Measurements from ENCODE around the gene SCYL2. TPM values are rescaled to one million over a fixed set of nuclear protein-coding genes. Genes with fewer than 3 reads are reported as not detected.
"Not testable (repeated sequence)": the region's sequence is repeated elsewhere in the genome, so short reads cannot be mapped to it uniquely, and the experiment has no call there.

Gene SCYL2
- total RNA-seq, 4 donors from 2014 or later = 25.4 to 52.4 (median 43.4) TPM

GRCh38 chr12:100295764-100296555 is 29.0 kb downstream of the SCYL2 start:
- H3K36me3 ChIP-seq = peaks cover 41% of the 10 kb centered on the region

GRCh38 chr12:100302081-100302480 is 35.1 kb downstream of the SCYL2 start:
- Histone ChIP-seq H3K4me1 (no peaks in the 10 kb centered on the region), H3K27me3 (no peaks in the 10 kb centered on the region), H3K36me3 (peaks cover 66% of the 10 kb centered on the region), H3K4me3 (no peak overlapping the region), H3K9me3 (no peaks in the 10 kb centered on the region), H3K27ac (no peak overlapping the region)
- DNase-seq (ENCODE audit: low spot score in 2 of 2) = no peak
- no peak for TF ChIP-seq POLR2A (IDR thresholded peaks at IDR 0.05)
- TF ChIP-seq POLR2AphosphoS5 (IDR thresholded peaks at IDR 0.05) = no peak
- no peak for TF ChIP-seq CTCF (IDR thresholded peaks at IDR 0.05)
- no peak for TF ChIP-seq EP300 (IDR thresholded peaks at IDR 0.05)
- WGBS = 100% methylated on average over 1 of the region's 1 CpG

More at GRCh38 chr12:100295764-100296555, 29.0 kb downstream of the SCYL2 start:
- no peaks in the 10 kb centered on the region for H3K27me3 ChIP-seq
- no peak overlapping the region for H3K27ac ChIP-seq
- WGBS = 76% methylated on average over 4 of the region's 4 CpGs
- no peak for DNase-seq (ENCODE audit: low spot score in 2 of 2)
- H3K9me3 ChIP-seq = no peaks in the 10 kb centered on the region
- no peak overlapping the region for H3K4me3 ChIP-seq
- no peak for TF ChIP-seq POLR2A (IDR thresholded peaks at IDR 0.05)
- TF ChIP-seq CTCF (IDR thresholded peaks at IDR 0.05) = no peak
- TF ChIP-seq EP300 (IDR thresholded peaks at IDR 0.05) = no peak
- no peak for TF ChIP-seq POLR2AphosphoS5 (IDR thresholded peaks at IDR 0.05)
- H3K4me1 ChIP-seq = no peaks in the 10 kb centered on the region

- H3K4me1 ChIP-seq = no peaks in the 10 kb centered on the region
- TF ChIP-seq EP300 (IDR thresholded peaks at IDR 0.05) (no peak), POLR2A (IDR thresholded peaks at IDR 0.05) (no peak), CTCF (IDR thresholded peaks at IDR 0.05) (no peak), POLR2AphosphoS5 (IDR thresholded peaks at IDR 0.05) (no peak)
- no peak overlapping the region for H3K4me3 ChIP-seq
- peaks cover 57% of the 10 kb centered on the region for H3K36me3 ChIP-seq
- H3K27ac ChIP-seq = no peak overlapping the region
- DNase-seq (ENCODE audit: low spot score in 2 of 2) = no peak
- H3K9me3 ChIP-seq = no peaks in the 10 kb centered on the region
- WGBS = no CpG with 5 or more reads among the region's 4 CpGs
- no peaks in the 10 kb centered on the region for H3K27me3 ChIP-seq
Observed at GRCh38 chr12:100303831-100304230, 36.9 kb downstream of the SCYL2 start.

GRCh38 chr12:100304334-100304733 is 37.4 kb downstream of the SCYL2 start:
- not testable (repeated sequence) for H3K9me3 ChIP-seq; H3K27me3 ChIP-seq; H3K4me3 ChIP-seq; H3K27ac ChIP-seq; DNase-seq (ENCODE audit: low spot score in 2 of 2); H3K4me1 ChIP-seq
- WGBS = 100% methylated on average over 7 of the region's 7 CpGs
- H3K36me3 ChIP-seq = peaks cover 52% of the 10 kb centered on the region

- H3K4me1 ChIP-seq; H3K27me3 ChIP-seq; H3K27ac ChIP-seq; DNase-seq (ENCODE audit: low spot score in 2 of 2); H3K4me3 ChIP-seq; H3K9me3 ChIP-seq: not testable (repeated sequence)
- WGBS = 94% methylated on average over 5 of the region's 5 CpGs
- H3K36me3 ChIP-seq = peaks cover 29% of the 10 kb centered on the region
Observed at GRCh38 chr12:100308138-100308537, 41.2 kb downstream of the SCYL2 start.

- DNase-seq (ENCODE audit: low spot score in 2 of 2) = no peak
- H3K27ac ChIP-seq = no peak overlapping the region
- TF ChIP-seq CTCF (IDR thresholded peaks at IDR 0.05) = no peak
- no peak for TF ChIP-seq EP300 (IDR thresholded peaks at IDR 0.05)
- TF ChIP-seq POLR2AphosphoS5 (IDR thresholded peaks at IDR 0.05) = no peak
- TF ChIP-seq POLR2A (IDR thresholded peaks at IDR 0.05) = no peak
- H3K9me3 ChIP-seq = no peaks in the 10 kb centered on the region
- H3K4me3 ChIP-seq = no peak overlapping the region
- no peaks in the 10 kb centered on the region for H3K4me1 ChIP-seq
- H3K27me3 ChIP-seq = no peaks in the 10 kb centered on the region
- WGBS = 80% methylated on average over 1 of the region's 1 CpG
- H3K36me3 ChIP-seq = peaks cover 29% of the 10 kb centered on the region
Observed at GRCh38 chr12:100311317-100311716, 44.3 kb downstream of the SCYL2 start.
